ENCODE results near the gene ITIH5.
"Not testable (repeated sequence)": the region's sequence is repeated elsewhere in the genome, so short reads cannot be mapped to it uniquely, and the experiment has no call there.

Gene ITIH5

GRCh38 chr10:7700577-7701125 is 33.9 kb upstream of the ITIH5 start:
- peak; percentile 21 for DNase-seq (ENCODE audit: low read depth)
- no peak for TF ChIP-seq CTCF (IDR thresholded peaks at IDR 0.05; ENCODE audit: insufficient read depth, low read depth, low read length, missing control alignments)
- H3K4me3 ChIP-seq (ENCODE audit: low read length): no peak overlapping the region

- H3K4me3 ChIP-seq (ENCODE audit: low read length): no peak overlapping the region
- no peak for TF ChIP-seq CTCF (IDR thresholded peaks at IDR 0.05; ENCODE audit: insufficient read depth, low read depth, low read length, missing control alignments)
- no peak for DNase-seq (ENCODE audit: low read depth)
Measured at GRCh38 chr10:7697426-7697825, 30.7 kb upstream of the ITIH5 start.

- no peak overlapping the region for H3K4me3 ChIP-seq (ENCODE audit: low read length)
- no peak for TF ChIP-seq CTCF (IDR thresholded peaks at IDR 0.05; ENCODE audit: insufficient read depth, low read depth, low read length, missing control alignments)
- no peak for DNase-seq (ENCODE audit: low read depth)
Measured at GRCh38 chr10:7696545-7696944, 29.8 kb upstream of the ITIH5 start.

- not testable (repeated sequence) for H3K4me3 ChIP-seq (ENCODE audit: low read length); DNase-seq (ENCODE audit: low read depth)
Measured at GRCh38 chr10:7693194-7693593, 26.4 kb upstream of the ITIH5 start.

GRCh38 chr10:7692368-7692767 is 25.6 kb upstream of the ITIH5 start:
- not testable (repeated sequence) for H3K4me3 ChIP-seq (ENCODE audit: low read length); DNase-seq (ENCODE audit: low read depth)

- not testable (repeated sequence) for H3K4me3 ChIP-seq (ENCODE audit: low read length); DNase-seq (ENCODE audit: low read depth)
Measured at GRCh38 chr10:7690885-7691597, 24.3 kb upstream of the ITIH5 start.

- no peak for DNase-seq (ENCODE audit: low read depth)
- H3K4me3 ChIP-seq (ENCODE audit: low read length): no peak overlapping the region
- no peak for TF ChIP-seq CTCF (IDR thresholded peaks at IDR 0.05; ENCODE audit: insufficient read depth, low read depth, low read length, missing control alignments)
Measured at GRCh38 chr10:7689591-7689990, 22.8 kb upstream of the ITIH5 start.

- peak; percentile 78 for TF ChIP-seq CTCF (IDR thresholded peaks at IDR 0.05; ENCODE audit: insufficient read depth, low read depth, low read length, missing control alignments)
- DNase-seq (ENCODE audit: low read depth): peak; percentile 87
- H3K4me3 ChIP-seq (ENCODE audit: low read length): no peak overlapping the region
Measured at GRCh38 chr10:7687228-7687907, 20.6 kb upstream of the ITIH5 start.

Measured in epithelial cell of esophagus (primary cell).